Measurements from ENCODE around the gene ALOX5. TPM values are rescaled to one million over a fixed set of nuclear protein-coding genes. Genes with fewer than 3 reads are reported as not detected.

The ALOX5 gene
- total RNA-seq, 4 donors from 2014 or later = 14.2 to 48.5 (median 21.2) TPM

GRCh38 chr10:45464958-45465567, 91.0 kb downstream of the ALOX5 start:
- intact Hi-C loops (cut with DNase I) = loop anchor here (5.0 to 10.0 kb wide), 2 partner anchors 130 to 207 kb away; partner anchors contain the start of gene ZFAND4
- no peak for DNase-seq (ENCODE audit: extremely low spot score)
- Histone ChIP-seq H3K36me3 (peaks cover 8 to 37% (median 25%) of the 10 kb centered on the region in 4 donors), H3K9me3 (no peaks in the 10 kb centered on the region), H3K4me3 (no peak overlapping the region), H3K4me1 (peaks cover 2 to 14% (median 7%) of the 10 kb centered on the region in 4 donors), H3K27me3 (no peaks in the 10 kb centered on the region), H3K27ac (replicated peaks in 1 of 4) (no peak overlapping the region)
- WGBS = 15% methylated on average over 5 of the region's 6 CpGs
- TF ChIP-seq POLR2A (IDR thresholded peaks at IDR 0.05; ENCODE audit: low read depth) (no peak), POLR2AphosphoS5 (IDR thresholded peaks at IDR 0.05) (no peak), CTCF (IDR thresholded peaks at IDR 0.05) (peak; percentile 66 to 89 (median 76)), EP300 (IDR thresholded peaks at IDR 0.05) (no peak)

- TF ChIP-seq POLR2A (IDR thresholded peaks at IDR 0.05; ENCODE audit: low read depth) = no peak
- no peak for TF ChIP-seq EP300 (IDR thresholded peaks at IDR 0.05)
- TF ChIP-seq CTCF (IDR thresholded peaks at IDR 0.05) = no peak
- TF ChIP-seq POLR2AphosphoS5 (IDR thresholded peaks at IDR 0.05) = no peak
- no peaks in the 10 kb centered on the region for H3K9me3 ChIP-seq
- no peaks in the 10 kb centered on the region for H3K27me3 ChIP-seq
- no peak overlapping the region for H3K4me3 ChIP-seq
- no peak overlapping the region for H3K27ac ChIP-seq (replicated peaks in 1 of 4)
- H3K4me1 ChIP-seq = peaks cover 13 to 31% (median 24%) of the 10 kb centered on the region in 4 donors
- WGBS = 76% methylated on average over 5 of the region's 5 CpGs
- DNase-seq (ENCODE audit: extremely low spot score) = no peak
- H3K36me3 ChIP-seq = peaks cover 8 to 20% (median 13%) of the 10 kb centered on the region in 4 donors
- intact Hi-C loops (cut with DNase I) = loop anchor here (5.0 to 10.0 kb wide), 2 partner anchors 128 to 206 kb away; partner anchors contain the start of gene ZFAND4
Measured at GRCh38 chr10:45466784-45467183, 92.8 kb downstream of the ALOX5 start.

- TF ChIP-seq CTCF (IDR thresholded peaks at IDR 0.05) (no peak), EP300 (IDR thresholded peaks at IDR 0.05) (no peak), POLR2A (IDR thresholded peaks at IDR 0.05; ENCODE audit: low read depth) (no peak), POLR2AphosphoS5 (IDR thresholded peaks at IDR 0.05) (no peak)
- Histone ChIP-seq H3K9me3 (no peaks in the 10 kb centered on the region), H3K36me3 (peaks cover 2 to 10% (median 6%) of the 10 kb centered on the region in 4 donors), H3K4me3 (no peak overlapping the region), H3K27me3 (no peaks in the 10 kb centered on the region), H3K27ac (replicated peaks in 1 of 4) (no peak overlapping the region), H3K4me1 (peaks cover 13 to 43% (median 34%) of the 10 kb centered on the region in 4 donors)
- 70% methylated on average over 5 of the region's 5 CpGs for WGBS
- peak; percentile 42 for DNase-seq (ENCODE audit: extremely low spot score)
- intact Hi-C loops (cut with DNase I) = loop anchor here (5.0 to 10.0 kb wide), 2 partner anchors 127 to 204 kb away; partner anchors contain the start of gene ZFAND4
Measured at GRCh38 chr10:45468079-45468478, 94.1 kb downstream of the ALOX5 start.

DNA sequence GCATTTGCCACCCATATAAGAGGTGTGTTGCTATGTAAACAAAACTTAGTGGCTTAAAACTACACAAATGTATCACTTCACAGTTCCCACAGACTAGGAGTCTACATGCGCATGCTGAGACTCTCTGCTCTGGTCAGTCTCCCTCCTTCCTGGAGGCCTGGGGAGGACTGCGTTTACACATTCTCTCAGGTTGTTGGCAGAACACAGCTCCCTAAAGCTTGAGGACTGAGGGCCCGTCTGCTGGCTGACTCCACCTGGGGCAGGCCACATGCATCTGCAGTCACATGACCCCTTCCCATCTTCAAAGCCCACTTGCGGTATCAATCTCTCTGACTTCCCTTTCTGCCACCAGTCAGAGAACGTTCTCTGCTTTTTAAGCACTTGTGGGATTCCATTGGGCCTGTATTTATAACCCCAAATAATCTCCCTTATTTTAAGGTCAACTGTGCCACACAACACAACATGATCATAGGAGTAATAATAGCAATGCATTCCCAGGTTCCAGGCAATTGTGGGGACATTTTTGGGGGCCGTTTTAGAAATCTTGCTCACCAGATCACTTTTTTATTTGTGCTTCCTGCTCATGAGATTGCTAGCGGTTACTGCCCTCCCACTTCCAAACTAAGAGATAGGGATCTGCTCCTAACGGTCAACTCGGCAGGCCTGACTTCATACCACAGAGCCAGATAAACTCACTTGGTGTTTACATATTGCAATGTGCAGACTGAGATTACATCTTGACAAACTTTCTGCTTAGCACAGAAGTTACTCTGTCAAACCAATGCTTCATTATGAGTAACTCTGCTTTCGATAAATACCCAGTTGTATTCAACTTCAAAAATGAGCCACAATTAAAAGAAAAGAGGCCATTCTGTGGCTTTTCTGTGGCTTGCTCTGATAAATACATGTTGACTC, 96.3 kb downstream of the ALOX5 start:
- TF ChIP-seq EP300 (IDR thresholded peaks at IDR 0.05) = no peak
- TF ChIP-seq POLR2AphosphoS5 (IDR thresholded peaks at IDR 0.05) = no peak
- no peak for TF ChIP-seq CTCF (IDR thresholded peaks at IDR 0.05)
- no peak for TF ChIP-seq POLR2A (IDR thresholded peaks at IDR 0.05; ENCODE audit: low read depth)
- H3K27ac ChIP-seq (replicated peaks in 1 of 4) = no peak overlapping the region
- no peaks in the 10 kb centered on the region for H3K27me3 ChIP-seq
- H3K4me1 ChIP-seq = peaks cover 13 to 50% (median 30%) of the 10 kb centered on the region in 4 donors
- DNase-seq (ENCODE audit: extremely low spot score) = peak; percentile 90
- intact Hi-C loops (cut with DNase I) = no loop called here
- no peaks in the 10 kb centered on the region for H3K9me3 ChIP-seq
- 57% methylated on average over 10 of the region's 10 CpGs for WGBS
- no peak overlapping the region for H3K4me3 ChIP-seq
- H3K36me3 ChIP-seq = no peaks in the 10 kb centered on the region
